Karpas-422 (cell line): Measurements from ENCODE around the gene VIPR1. TPM values are rescaled to one million over a fixed set of nuclear protein-coding genes. Genes with fewer than 3 reads are reported as not detected.

Source experiments
- small RNA-seq: library from RNA; depleted of rRNA; stranded (forward); fragments of <200 nt; gene quantifications from one replicate; pipeline ENCODE3, GENCODE V24; 2014
- total RNA-seq: library from RNA; depleted of rRNA; stranded (reverse); fragments of >200 nt; shearing (Covaris generic); gene quantifications from 2 replicates; pipeline ENCODE4 v1.2.3, GENCODE V29; 2014; ENCODE audit warnings: low replicate concordance; rRNA removed

The VIPR1 gene
- total RNA-seq, 1 experiment from 2014 or later: 0.41 TPM

Small RNA genes within 50 kb of the gene (small RNA-seq; reads per million reads assigned to genes)
- gene AC092047.1: not detected

Other genes with a start within 250 kb of the VIPR1 start
- gene CCK, start 236.5 kb upstream of the VIPR1 start, total RNA-seq: not detected in 2 replicates
- not detected in 2 replicates for gene LYZL4, start 92.0 kb upstream of the VIPR1 start, total RNA-seq
- 36.4 and 49.8 TPM in 2 replicates for gene SEC22C, start 79.3 kb downstream of the VIPR1 start, total RNA-seq
- gene SS18L2, start 88.2 kb downstream of the VIPR1 start, total RNA-seq: 57.5 and 105 TPM in 2 replicates
- 103 and 178 TPM in 2 replicates for gene NKTR, start 98.0 kb downstream of the VIPR1 start, total RNA-seq
- 0.07 and 0.11 TPM in 2 replicates for gene ZBTB47, start 151.1 kb downstream of the VIPR1 start, total RNA-seq
- not detected in 2 replicates for gene KLHL40, start 182.9 kb downstream of the VIPR1 start, total RNA-seq
- gene HHATL, start 200.2 kb downstream of the VIPR1 start, total RNA-seq: not detected in 2 replicates